SU-DHL-6 (cell line): ENCODE results near the gene LRRC74A.

Experiments
- EZH2phosphoT487 ChIP-seq: fragments of 200-600 bp; sonication (generic), shearing (Covaris generic); conservative IDR thresholded peaks from 2 replicates; pipeline ENCODE4 v1.6.1; 2018; ENCODE audit warnings: mild to moderate bottlenecking, antibody characterized with exemption, low read length, moderate library complexity, mixed read lengths
- TF ChIP-seq, protein P1 (sequence below): fragments of 200-600 bp; sonication (generic); IDR thresholded peaks from one replicate; pipeline ENCODE4 v1.5.1; 2017; ENCODE audit warnings: antibody characterized with exemption, mild to moderate bottlenecking, low read length, moderate library complexity; ENCODE audit not compliant: insufficient read depth, poor library complexity, severe bottlenecking

DNA sequence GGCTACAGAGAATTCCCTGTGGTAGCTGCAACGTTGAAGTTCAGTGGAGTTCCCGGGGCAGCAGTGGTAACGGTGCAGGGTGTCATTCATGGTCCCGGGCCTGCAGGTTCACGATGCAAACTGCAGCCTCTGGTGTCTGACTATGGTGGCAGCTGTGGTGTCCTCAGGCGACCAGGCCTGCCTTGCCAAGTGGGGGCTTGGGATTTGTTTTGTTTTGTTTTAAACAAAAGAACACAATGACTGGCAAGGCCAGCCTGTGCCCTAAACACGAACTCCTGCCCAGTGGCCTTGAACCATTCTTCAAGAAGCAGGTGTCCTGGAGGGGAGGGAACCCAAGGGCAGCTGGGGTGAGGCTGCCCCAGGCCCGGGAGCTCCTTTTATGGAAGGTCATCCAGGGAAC lies 48.5 kb downstream of the LRRC74A start:
- TF ChIP-seq, protein P1, sequence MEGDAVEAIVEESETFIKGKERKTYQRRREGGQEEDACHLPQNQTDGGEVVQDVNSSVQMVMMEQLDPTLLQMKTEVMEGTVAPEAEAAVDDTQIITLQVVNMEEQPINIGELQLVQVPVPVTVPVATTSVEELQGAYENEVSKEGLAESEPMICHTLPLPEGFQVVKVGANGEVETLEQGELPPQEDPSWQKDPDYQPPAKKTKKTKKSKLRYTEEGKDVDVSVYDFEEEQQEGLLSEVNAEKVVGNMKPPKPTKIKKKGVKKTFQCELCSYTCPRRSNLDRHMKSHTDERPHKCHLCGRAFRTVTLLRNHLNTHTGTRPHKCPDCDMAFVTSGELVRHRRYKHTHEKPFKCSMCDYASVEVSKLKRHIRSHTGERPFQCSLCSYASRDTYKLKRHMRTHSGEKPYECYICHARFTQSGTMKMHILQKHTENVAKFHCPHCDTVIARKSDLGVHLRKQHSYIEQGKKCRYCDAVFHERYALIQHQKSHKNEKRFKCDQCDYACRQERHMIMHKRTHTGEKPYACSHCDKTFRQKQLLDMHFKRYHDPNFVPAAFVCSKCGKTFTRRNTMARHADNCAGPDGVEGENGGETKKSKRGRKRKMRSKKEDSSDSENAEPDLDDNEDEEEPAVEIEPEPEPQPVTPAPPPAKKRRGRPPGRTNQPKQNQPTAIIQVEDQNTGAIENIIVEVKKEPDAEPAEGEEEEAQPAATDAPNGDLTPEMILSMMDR = no peak
- no peak for TF ChIP-seq EZH2phosphoT487
